Tibial nerve (tissue), 4 donors: ENCODE results near the gene CORO1C.

ENCODE experiments used
- CTCF ChIP-seq, 5 experiments: fragments of 200-600 bp in 3 of 5; fragments of 450-650 bp in 2 of 5; sonication (generic) in 3 of 5; IDR thresholded peaks; one replicate each; pipeline ENCODE4 v1.5.1; 2016 to 2019; ENCODE audit warnings: antibody characterized with exemption in 5 of 5, mild to moderate bottlenecking in 3 of 5, moderate library complexity in 2 of 5
- EP300 ChIP-seq, 2 donors: sonication (generic); formaldehyde crosslinking; IDR thresholded peaks; one replicate each; pipeline ENCODE4 v1.6.1; 2017; ENCODE audit warnings: antibody characterized with exemption in 2 of 2, mild to moderate bottlenecking in 1 of 2
- POLR2A ChIP-seq, 2 donors: fragments of 450-650 bp; IDR thresholded peaks; one replicate each; pipeline ENCODE4 v1.6.1; 2017; ENCODE audit warnings: antibody characterized with exemption in 2 of 2, mild to moderate bottlenecking in 2 of 2, moderate library complexity in 2 of 2

GRCh38 chr12:108607981-108608600 lies 123.2 kb downstream of the CORO1C start:
- TF ChIP-seq CTCF (IDR thresholded peaks at IDR 0.05), result no peak
- TF ChIP-seq POLR2A (IDR thresholded peaks at IDR 0.05), result no peak
- TF ChIP-seq EP300 (IDR thresholded peaks at IDR 0.05), result no peak
